Endothelial cell of umbilical vein (primary cell): ENCODE results near the gene CAPN7. TPM values are rescaled to one million over a fixed set of nuclear protein-coding genes. Genes with fewer than 3 reads are reported as not detected.

Experiments
- BruUV-seq: library from RNA; stranded (reverse); fragments of 400-500 nt; replicated peaks from 2 replicates; lab custom pipeline; 2021; lab: Mats Ljungman, UMichigan
- CTCF ChIA-PET: fragments of 300-600, 350-600 bp; sonication (Branson Sonifier 250); formaldehyde crosslinking; loops from one replicate; lab custom pipeline; 2021; ENCODE audit warnings: antibody characterized with exemption, inconsistent platforms; lab: Charles Lee
- POLR2A ChIA-PET: fragments of 300-600, 350-600 bp; sonication (Branson Sonifier 250); formaldehyde crosslinking; loops from one replicate; lab custom pipeline; 2021; ENCODE audit warnings: antibody characterized with exemption, inconsistent platforms; lab: Charles Lee
- DNase-seq: peaks from one replicate; pipeline ENCODE4 v3.0.0-alpha.2; 2011; ENCODE audit warnings: low read depth, low spot score
- FAIRE-seq: peaks from 2 replicates; lab custom pipeline; 2011; peaks lifted over from hg19 to GRCh38; lab: Jason Lieb, UNC
- H2AFZ ChIP-seq: 2 replicates; pipeline ENCODE4 v1.6.0; 2012; ENCODE audit warnings: low read depth, low read length, control low read depth, inconsistent platforms
- H3K27ac ChIP-seq: 2 replicates; pipeline ENCODE4 v1.5.1; 2011; ENCODE audit warnings: low read depth, mild to moderate bottlenecking, control low read depth, low read length, moderate library complexity; ENCODE audit not compliant: insufficient read depth
- H3K27me3 ChIP-seq, 2 experiments: 2 replicates each; pipeline versions ENCODE4 v1.6.0 to v1.6.1; 2011; ENCODE audit warnings: low read length in 2 of 2, mixed read lengths in 1 of 2; ENCODE audit not compliant: control insufficient read depth in 2 of 2, insufficient read depth in 2 of 2
- H3K36me3 ChIP-seq, 2 experiments: 2 replicates in 1 of 2; 3 replicates in 1 of 2; pipeline ENCODE4 v1.5.1; 2011; ENCODE audit warnings: low read length in 2 of 2, mild to moderate bottlenecking in 1 of 2, moderate library complexity in 1 of 2; ENCODE audit not compliant: control insufficient read depth in 2 of 2, insufficient read depth in 2 of 2; ENCODE audit errors: extremely low read depth in 1 of 2
- H3K4me1 ChIP-seq: 3 replicates; pipeline ENCODE4 v1.5.1; 2011; ENCODE audit warnings: mild to moderate bottlenecking, low read length; ENCODE audit not compliant: control insufficient read depth, insufficient read depth; ENCODE audit errors: extremely low read depth
- H3K4me2 ChIP-seq: 2 replicates; pipeline ENCODE4 v1.6.1; 2011; ENCODE audit warnings: low read length, control low read depth, mixed read lengths; ENCODE audit not compliant: insufficient read depth
- H3K4me3 ChIP-seq, 3 experiments: fragments of 200-600 bp in 1 of 3; sonication (generic), shearing (Covaris generic) in 1 of 3; replicated peaks in 1 of 3; 2 replicates each; pipeline ENCODE4 v1.5.1; 2011 to 2016; ENCODE audit warnings: control low read depth in 3 of 3, low read length in 3 of 3, mild to moderate bottlenecking in 2 of 3, inconsistent platforms in 1 of 3, low read depth in 1 of 3, moderate library complexity in 1 of 3; ENCODE audit not compliant: insufficient read depth in 1 of 3
- H3K79me2 ChIP-seq: 2 replicates; pipeline ENCODE4 v1.6.0; 2012; ENCODE audit warnings: low read length, inconsistent platforms; ENCODE audit not compliant: control insufficient read depth, insufficient read depth
- H3K9ac ChIP-seq: replicated peaks from 2 replicates; pipeline ENCODE3; 2011; ENCODE audit warnings: low read length, control low read depth; ENCODE audit not compliant: insufficient read depth; ENCODE audit errors: extremely low read depth
- H3K9me1 ChIP-seq: replicated peaks from 3 replicates; pipeline ENCODE4 v1.6.0; 2011; ENCODE audit warnings: mild to moderate bottlenecking, low read length; ENCODE audit not compliant: control insufficient read depth, insufficient read depth; ENCODE audit errors: extremely low read depth
- H3K9me3 ChIP-seq: replicated peaks from 2 replicates; pipeline ENCODE4 v1.5.1; 2012; ENCODE audit warnings: low read length, inconsistent platforms; ENCODE audit not compliant: control insufficient read depth, insufficient read depth
- H4K20me1 ChIP-seq: replicated peaks from 2 replicates; pipeline ENCODE3; 2011; ENCODE audit warnings: mild to moderate bottlenecking, low read length; ENCODE audit not compliant: control insufficient read depth, insufficient read depth; ENCODE audit errors: extremely low read depth
- FOS ChIP-seq: IDR thresholded peaks from 2 replicates; pipeline ENCODE4 v1.6.1; 2011; ENCODE audit warnings: mild to moderate bottlenecking, low read length, moderate library complexity, borderline replicate concordance; ENCODE audit not compliant: insufficient read depth
- GATA2 ChIP-seq: IDR thresholded peaks from 2 replicates; pipeline ENCODE4 v1.7.0; 2011; ENCODE audit warnings: low read depth, mild to moderate bottlenecking, moderate library complexity, mixed read lengths, low read length; ENCODE audit not compliant: insufficient read length, insufficient read depth
- MAX ChIP-seq: IDR thresholded peaks from 2 replicates; pipeline ENCODE4 v1.6.1; 2011; ENCODE audit not compliant: insufficient read depth, insufficient read length
- MYC ChIP-seq: IDR thresholded peaks from one replicate; pipeline ENCODE4 v1.6.1; 2011; ENCODE audit warnings: mild to moderate bottlenecking, low read depth, low read length
- POLR2AphosphoS5 ChIP-seq: IDR thresholded peaks from 2 replicates; pipeline ENCODE4 v1.6.1; 2012; ENCODE audit warnings: low read depth, mild to moderate bottlenecking, control low read depth, low read length, moderate library complexity; ENCODE audit not compliant: insufficient read depth
- dilution Hi-C: fragments of 300-500 bp; cut with MboI; formaldehyde crosslinking; loops from one replicate; pipeline ENCODE4 v1.15.0; 2019; ENCODE audit warnings: low sequenced_read_pairs; ENCODE audit not compliant: extremely low pct_ligation_motif_present
- intact Hi-C: fragments of 100-400 bp; cut with micrococcal nuclease; formaldehyde crosslinking; loops from one replicate; pipeline ENCODE4 v1.10.0; 2022
- polyA plus RNA-seq, 4 experiments: library from polyadenylated mRNA; depleted of rRNA in 3 of 4; stranded (reverse) in 3 of 4; unstranded in 1 of 4; fragments of >200 nt; gene quantifications; 2 replicates each; pipeline versions ENCODE4 v1.2.1 to v1.2.3, GENCODE V29; 2011 to 2012; ENCODE audit warnings: missing spikeins in 1 of 4
- total RNA-seq: library from RNA; stranded (reverse); gene quantifications from 2 replicates; pipeline ENCODE4 v1.2.3, GENCODE V29; 2021
- TF ChIP-seq, protein P1 (sequence below), 2 donors: IDR thresholded peaks; 1 replicate in 1 of 2; 2 replicates in 1 of 2; pipeline ENCODE4 v1.5.1; 2011; ENCODE audit warnings: low read length in 2 of 2, mild to moderate bottlenecking in 2 of 2, moderate library complexity in 2 of 2, control low read depth in 1 of 2, inconsistent platforms in 1 of 2, low read depth in 1 of 2; ENCODE audit not compliant: insufficient read depth in 1 of 2; ENCODE audit errors: extremely low read depth in 1 of 2

Gene CAPN7
- total and polyA plus RNA-seq, 2 donors (not counting 3 experiments of a cell fraction or from before 2014, with no cell fraction given): 13.2 to 32.7 TPM

GRCh38 chr3:15217841-15218267, 11.8 kb downstream of the CAPN7 start:
- no peak overlapping the region for H3K27ac ChIP-seq
- ChIA-PET POLR2A (no interaction called here), CTCF (interaction anchor here (1.2 to 1.9 kb wide), 2 partner anchors 12 to 187 kb away, joined by 4 to 5 read pairs; partner anchors contain the start of gene CAPN7)
- dilution Hi-C loops: no loop called here
- DNase-seq: no peak
- no peak overlapping the region for H3K9ac ChIP-seq
- no peak overlapping the region for H3K4me3 ChIP-seq
- no TSS peak for BruUV-seq
- no peaks in the 10 kb centered on the region for H3K79me2 ChIP-seq
- intact Hi-C loops: no loop called here
- FAIRE-seq: no peak
- no peaks in the 10 kb centered on the region for H3K4me1 ChIP-seq
- no peaks in the 10 kb centered on the region for H3K27me3 ChIP-seq
- no peak overlapping the region for H2AFZ ChIP-seq
- H4K20me1 ChIP-seq: no peaks in the 10 kb centered on the region
- H3K9me3 ChIP-seq: no peaks in the 10 kb centered on the region
- no peak for TF ChIP-seq POLR2AphosphoS5
- TF ChIP-seq MYC: no peak
- TF ChIP-seq, protein P1, sequence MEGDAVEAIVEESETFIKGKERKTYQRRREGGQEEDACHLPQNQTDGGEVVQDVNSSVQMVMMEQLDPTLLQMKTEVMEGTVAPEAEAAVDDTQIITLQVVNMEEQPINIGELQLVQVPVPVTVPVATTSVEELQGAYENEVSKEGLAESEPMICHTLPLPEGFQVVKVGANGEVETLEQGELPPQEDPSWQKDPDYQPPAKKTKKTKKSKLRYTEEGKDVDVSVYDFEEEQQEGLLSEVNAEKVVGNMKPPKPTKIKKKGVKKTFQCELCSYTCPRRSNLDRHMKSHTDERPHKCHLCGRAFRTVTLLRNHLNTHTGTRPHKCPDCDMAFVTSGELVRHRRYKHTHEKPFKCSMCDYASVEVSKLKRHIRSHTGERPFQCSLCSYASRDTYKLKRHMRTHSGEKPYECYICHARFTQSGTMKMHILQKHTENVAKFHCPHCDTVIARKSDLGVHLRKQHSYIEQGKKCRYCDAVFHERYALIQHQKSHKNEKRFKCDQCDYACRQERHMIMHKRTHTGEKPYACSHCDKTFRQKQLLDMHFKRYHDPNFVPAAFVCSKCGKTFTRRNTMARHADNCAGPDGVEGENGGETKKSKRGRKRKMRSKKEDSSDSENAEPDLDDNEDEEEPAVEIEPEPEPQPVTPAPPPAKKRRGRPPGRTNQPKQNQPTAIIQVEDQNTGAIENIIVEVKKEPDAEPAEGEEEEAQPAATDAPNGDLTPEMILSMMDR (IDR thresholded peaks at IDR 0.05; ENCODE audit: extremely low read depth in 1 of 2, insufficient read depth in 1 of 2, low read depth in 1 of 2, low read length in 2 of 2): no peak
- TF ChIP-seq GATA2: no peak
- no peak for TF ChIP-seq FOS
- no peak for TF ChIP-seq MAX
- peaks cover 19 to 36% of the 10 kb centered on the region in 2 experiments for H3K36me3 ChIP-seq
- no peak overlapping the region for H3K4me2 ChIP-seq
- H3K9me1 ChIP-seq: no peaks in the 10 kb centered on the region
